ENCODE measurements around the gene SLC35F4.

Gene SLC35F4

DNA sequence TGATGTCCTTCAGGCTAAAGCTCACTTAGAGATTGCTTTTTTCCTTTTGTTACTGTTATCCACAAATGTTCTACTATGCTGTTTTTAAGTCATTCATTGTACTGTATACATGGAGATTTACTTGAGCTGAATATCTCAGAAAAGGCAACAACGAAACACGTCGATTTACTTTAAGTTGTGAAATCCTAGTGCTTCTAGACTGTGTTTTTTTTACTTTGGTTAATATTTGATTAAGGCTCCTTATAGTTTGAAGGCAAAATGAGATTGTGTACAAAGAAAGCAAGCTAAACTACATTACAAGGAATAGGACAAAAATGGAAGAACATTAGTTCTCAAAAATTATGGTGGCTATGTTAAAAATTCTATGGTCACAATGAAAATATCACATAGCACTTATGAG lies 114.5 kb downstream of the SLC35F4 start:
- H3K4me3 ChIP-seq (ENCODE audit: low read depth in 1 of 2, low read length in 1 of 2) = no peak overlapping the region
- TF ChIP-seq CTCF (IDR thresholded peaks at IDR 0.05) = no peak
- no peaks in the 10 kb centered on the region for H3K36me3 ChIP-seq
- H3K27ac ChIP-seq = no peak overlapping the region
- no peaks in the 10 kb centered on the region for H3K9me3 ChIP-seq
- H3K27me3 ChIP-seq = no peaks in the 10 kb centered on the region
- no peaks in the 10 kb centered on the region for H3K4me1 ChIP-seq (ENCODE audit: control insufficient read depth in 1 of 2, insufficient read depth in 1 of 2, low read depth in 1 of 2, low read length in 1 of 2)

DNA sequence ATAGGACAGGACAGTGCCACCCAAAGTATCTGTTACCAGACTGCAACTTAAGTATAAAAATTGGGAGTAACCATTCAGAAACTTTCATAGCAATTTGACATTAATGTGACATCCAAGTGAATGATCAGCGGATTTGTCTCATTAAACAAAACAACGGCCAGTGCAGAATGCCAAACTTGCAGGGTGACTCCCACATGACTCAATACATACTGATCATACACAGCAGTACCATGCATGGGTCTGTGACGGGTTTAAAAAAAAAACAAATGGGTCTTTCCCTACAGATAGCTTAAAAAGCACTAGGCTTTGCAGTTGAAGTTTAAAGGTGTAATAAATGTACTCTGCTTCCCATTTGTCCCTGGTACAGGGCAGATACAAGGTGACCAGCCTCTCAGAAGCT lies 116.6 kb downstream of the SLC35F4 start:
- Histone ChIP-seq H3K36me3 (no peaks in the 10 kb centered on the region), H3K27me3 (no peaks in the 10 kb centered on the region), H3K4me1 (ENCODE audit: control insufficient read depth in 1 of 2, insufficient read depth in 1 of 2, low read depth in 1 of 2, low read length in 1 of 2) (no peaks in the 10 kb centered on the region), H3K9me3 (no peaks in the 10 kb centered on the region), H3K4me3 (ENCODE audit: low read depth in 1 of 2, low read length in 1 of 2) (no peak overlapping the region), H3K27ac (no peak overlapping the region)
- no peak for TF ChIP-seq CTCF (IDR thresholded peaks at IDR 0.05)

DNA sequence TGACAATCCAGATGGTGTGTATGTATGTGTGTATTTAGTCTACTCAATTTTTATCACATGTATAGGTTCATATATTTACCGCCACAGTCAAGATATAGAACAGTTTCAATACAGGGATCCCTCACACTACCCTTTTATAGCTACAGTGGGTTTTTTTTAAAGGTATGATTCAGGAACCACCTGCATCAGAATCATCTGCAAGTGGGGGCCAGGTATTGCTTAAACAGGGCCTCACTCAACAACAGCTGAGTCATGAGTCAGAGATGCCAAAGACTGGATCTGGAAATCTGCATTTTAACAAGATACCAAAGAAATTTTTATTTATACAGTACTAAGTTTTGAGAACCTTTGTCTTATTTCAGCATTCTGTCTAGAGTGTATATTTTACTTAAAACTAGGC lies 117.6 kb downstream of the SLC35F4 start:
- TF ChIP-seq CTCF (IDR thresholded peaks at IDR 0.05) = no peak
- H3K4me1 ChIP-seq (ENCODE audit: control insufficient read depth in 1 of 2, insufficient read depth in 1 of 2, low read depth in 1 of 2, low read length in 1 of 2) = no peaks in the 10 kb centered on the region
- no peaks in the 10 kb centered on the region for H3K9me3 ChIP-seq
- H3K4me3 ChIP-seq (ENCODE audit: low read depth in 1 of 2, low read length in 1 of 2) = no peak overlapping the region
- H3K27me3 ChIP-seq = no peaks in the 10 kb centered on the region
- H3K36me3 ChIP-seq = no peaks in the 10 kb centered on the region
- no peak overlapping the region for H3K27ac ChIP-seq

DNA sequence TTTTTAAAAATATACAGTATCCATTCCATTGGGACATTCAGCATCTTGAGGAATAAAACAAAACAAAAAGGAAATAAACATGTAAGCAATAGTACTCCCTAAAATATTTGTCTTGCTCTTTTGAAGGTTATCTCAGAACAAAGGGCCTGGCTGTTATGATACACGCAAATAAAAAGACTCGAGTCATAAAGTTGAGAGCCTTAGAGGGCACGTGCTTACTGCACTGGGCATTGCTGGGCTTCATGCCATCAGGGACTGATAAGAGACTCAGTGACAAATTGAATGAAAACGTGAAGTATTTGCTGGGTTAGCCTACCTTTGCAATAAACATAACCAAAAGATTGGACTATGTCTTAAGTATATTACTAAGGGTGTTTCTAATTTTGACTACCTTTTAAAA lies 118.9 kb downstream of the SLC35F4 start:
- Histone ChIP-seq H3K4me1 (ENCODE audit: control insufficient read depth in 1 of 2, insufficient read depth in 1 of 2, low read depth in 1 of 2, low read length in 1 of 2) (no peaks in the 10 kb centered on the region), H3K27me3 (no peaks in the 10 kb centered on the region), H3K4me3 (ENCODE audit: low read depth in 1 of 2, low read length in 1 of 2) (no peak overlapping the region), H3K36me3 (no peaks in the 10 kb centered on the region), H3K9me3 (no peaks in the 10 kb centered on the region), H3K27ac (no peak overlapping the region)
- no peak for TF ChIP-seq CTCF (IDR thresholded peaks at IDR 0.05)

DNA sequence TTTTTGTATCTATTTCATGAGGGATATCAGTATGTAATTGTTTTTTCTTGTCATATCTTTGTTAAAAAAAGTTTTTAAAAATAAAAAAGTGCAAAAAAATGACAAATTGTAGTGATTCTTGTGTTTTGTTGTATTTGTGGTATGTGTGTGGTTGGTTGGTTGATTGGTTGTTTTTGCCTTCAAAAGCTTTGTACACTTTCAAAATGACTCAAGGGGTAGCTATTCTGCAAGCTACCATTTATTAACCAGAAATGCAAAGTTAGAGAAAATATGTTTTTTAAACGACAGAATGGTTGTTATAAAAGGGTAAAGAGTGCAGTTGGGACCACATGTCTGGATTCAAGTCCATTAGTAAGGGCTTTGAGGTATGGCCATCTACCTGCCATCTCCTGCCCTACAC lies 119.3 kb downstream of the SLC35F4 start:
- H3K27me3 ChIP-seq = no peaks in the 10 kb centered on the region
- H3K9me3 ChIP-seq = no peaks in the 10 kb centered on the region
- no peak for TF ChIP-seq CTCF (IDR thresholded peaks at IDR 0.05)
- H3K27ac ChIP-seq = no peak overlapping the region
- H3K4me3 ChIP-seq (ENCODE audit: low read depth in 1 of 2, low read length in 1 of 2) = no peak overlapping the region
- no peaks in the 10 kb centered on the region for H3K4me1 ChIP-seq (ENCODE audit: control insufficient read depth in 1 of 2, insufficient read depth in 1 of 2, low read depth in 1 of 2, low read length in 1 of 2)
- H3K36me3 ChIP-seq = no peaks in the 10 kb centered on the region

DNA sequence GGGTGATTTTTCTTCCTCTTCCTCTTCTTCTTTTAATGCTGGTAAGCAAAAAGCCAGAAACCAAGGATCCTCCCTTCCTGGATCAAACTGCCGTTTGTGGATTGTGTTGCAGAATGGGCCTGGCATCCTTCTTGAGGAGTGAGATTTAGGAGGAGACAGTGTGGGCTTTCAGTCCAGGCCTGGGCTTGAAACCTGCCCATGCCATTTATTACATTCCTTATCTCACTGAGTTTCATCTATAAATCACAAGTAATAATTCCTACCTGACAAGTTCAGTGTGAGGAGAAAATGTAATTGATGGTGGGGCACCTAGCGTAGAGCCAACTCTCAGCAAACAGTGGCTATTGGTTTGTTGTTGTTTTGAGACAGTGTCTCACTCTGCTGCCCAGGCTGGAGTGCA lies 126.4 kb downstream of the SLC35F4 start:
- Histone ChIP-seq H3K36me3 (no peaks in the 10 kb centered on the region), H3K4me1 (ENCODE audit: control insufficient read depth in 1 of 2, insufficient read depth in 1 of 2, low read depth in 1 of 2, low read length in 1 of 2) (no peaks in the 10 kb centered on the region), H3K27me3 (no peaks in the 10 kb centered on the region), H3K4me3 (ENCODE audit: low read depth in 1 of 2, low read length in 1 of 2) (no peak overlapping the region), H3K27ac (no peak overlapping the region), H3K9me3 (no peaks in the 10 kb centered on the region)
- no peak for TF ChIP-seq CTCF (IDR thresholded peaks at IDR 0.05)

Data from neutrophil (primary cell).